GM19467 (cell line): ENCODE measurements around the gene SHISA6.

Experiments used
- ATAC-seq: cut with Tn5 transposase; IDR thresholded peaks from one replicate; pipeline ENCODE4 v1.9.1; 2021; ENCODE audit warnings: mild to moderate bottlenecking, moderate library complexity; ENCODE audit not compliant: unreplicated experiment

The SHISA6 gene

GRCh38 chr17:11511696-11512095 is 270.7 kb downstream of the SHISA6 start:
- ATAC-seq, result no peak

- no peak for ATAC-seq
Measured at GRCh38 chr17:11514565-11514964, 273.6 kb downstream of the SHISA6 start.

GRCh38 chr17:11514981-11515680 is 274.1 kb downstream of the SHISA6 start:
- ATAC-seq, result no peak

- no peak for ATAC-seq
Measured at GRCh38 chr17:11515901-11516300, 274.9 kb downstream of the SHISA6 start.

- no peak for ATAC-seq
Measured at GRCh38 chr17:11535231-11535630, 294.2 kb downstream of the SHISA6 start.

- no peak for ATAC-seq
Measured at GRCh38 chr17:11538366-11538765, 297.4 kb downstream of the SHISA6 start.

GRCh38 chr17:11539637-11540036 is 298.6 kb downstream of the SHISA6 start:
- ATAC-seq, result no peak

GRCh38 chr17:11545002-11545401 is 304.0 kb downstream of the SHISA6 start:
- ATAC-seq, result no peak

- ATAC-seq, result no peak
Measured at GRCh38 chr17:11545696-11546095, 304.7 kb downstream of the SHISA6 start.

- no peak for ATAC-seq
Measured at GRCh38 chr17:11547853-11548252, 306.8 kb downstream of the SHISA6 start.

GRCh38 chr17:11548398-11548797 is 307.4 kb downstream of the SHISA6 start:
- no peak for ATAC-seq

GRCh38 chr17:11550431-11550830 is 309.4 kb downstream of the SHISA6 start:
- ATAC-seq, result no peak

- ATAC-seq, result no peak
Measured at GRCh38 chr17:11551442-11551841, 310.4 kb downstream of the SHISA6 start.

GRCh38 chr17:11553135-11553534 is 312.1 kb downstream of the SHISA6 start:
- no peak for ATAC-seq

- no peak for ATAC-seq
Measured at GRCh38 chr17:11554042-11554441, 313.0 kb downstream of the SHISA6 start.

- no peak for ATAC-seq
Measured at GRCh38 chr17:11554542-11554941, 313.5 kb downstream of the SHISA6 start.

- ATAC-seq, result no peak
Measured at GRCh38 chr17:11555530-11555929, 314.5 kb downstream of the SHISA6 start.

- ATAC-seq, result no peak
Measured at GRCh38 chr17:11557727-11558452, 316.9 kb downstream of the SHISA6 start.

GRCh38 chr17:11558681-11559234 is 317.7 kb downstream of the SHISA6 start:
- no peak for ATAC-seq

- ATAC-seq, result no peak
Measured at GRCh38 chr17:11559601-11560000, 318.6 kb downstream of the SHISA6 start.

- ATAC-seq, result no peak
Measured at GRCh38 chr17:11561281-11561680, 320.3 kb downstream of the SHISA6 start.

- ATAC-seq, result no peak
Measured at GRCh38 chr17:11561702-11562101, 320.7 kb downstream of the SHISA6 start.
